Adrenal gland (tissue), 12 donors: Measurements from ENCODE around the gene SRC. TPM values are rescaled to one million over a fixed set of nuclear protein-coding genes. Genes with fewer than 3 reads are reported as not detected.
A peak's percentile ranks its signal among the peaks of the same experiment; 100 is the strongest.

ENCODE experiments used
- DNase-seq, 7 donors: peaks; one replicate each; pipeline ENCODE4 v3.0.0-alpha.2; 2019 to 2020
- H3K27ac ChIP-seq, 5 donors: fragments of 200-600 bp; sonication (generic) in 4 of 5; 1 replicate in 3 of 5; 2 replicates in 2 of 5; pipeline versions ENCODE4 v1.5.1 to v1.8.0; 2016 to 2020; ENCODE audit warnings: mild to moderate bottlenecking in 1 of 5
- H3K27me3 ChIP-seq: fragments of 200-600 bp; 2 replicates; pipeline ENCODE4 v1.8.0; 2021
- H3K36me3 ChIP-seq, 2 donors: fragments of 200-600 bp; replicated peaks in 1 of 2; 1 replicate in 1 of 2; 2 replicates in 1 of 2; pipeline versions ENCODE4 v1.5.1 to v1.8.0; 2018 to 2022
- H3K4me1 ChIP-seq, 2 donors: fragments of 200-600 bp; replicated peaks in 1 of 2; 1 replicate in 1 of 2; 2 replicates in 1 of 2; pipeline versions ENCODE4 v1.5.1 to v1.8.0; 2018 to 2021
- H3K4me3 ChIP-seq, 4 donors: fragments of 200-600 bp; sonication (generic) in 3 of 4; one replicate each; pipeline ENCODE4 v1.5.1; 2016 to 2018
- H3K9me3 ChIP-seq, 3 donors: fragments of 200-600 bp; sonication (generic) in 1 of 3; replicated peaks in 1 of 3; 1 replicate in 2 of 3; 2 replicates in 1 of 3; pipeline versions ENCODE4 v1.5.1 to v1.8.0; 2016 to 2021
- CTCF ChIP-seq, 6 experiments: fragments of 450-650 bp in 4 of 6; fragments of 200-600 bp in 2 of 6; sonication (generic) in 1 of 6; IDR thresholded peaks; 1 replicate in 5 of 6; 2 replicates in 1 of 6; pipeline versions ENCODE4 v1.5.1 to v1.8.0; 2016 to 2021; ENCODE audit warnings: antibody characterized with exemption in 6 of 6, mild to moderate bottlenecking in 2 of 6, moderate library complexity in 1 of 6
- POLR2A ChIP-seq, 2 donors: fragments of 450-650 bp; IDR thresholded peaks; one replicate each; pipeline ENCODE4 v1.6.1; 2017; ENCODE audit warnings: antibody characterized with exemption in 2 of 2, mild to moderate bottlenecking in 2 of 2, moderate library complexity in 1 of 2
- WGBS, 4 donors: extraction: QIAGEN DNeasy Blood & Tissue Kit in 2 of 4; methylation state at CpG; one replicate each; pipeline versions ENCODE4 v1.1.5 to v1.1.7; 2013 to 2017; 5-methylcytosine and 5-hydroxymethylcytosine counted together
- intact Hi-C, 2 donors: fragments of 100-400 bp; cut with DNase I; formaldehyde crosslinking; loops; one replicate each; pipeline versions ENCODE4 v1.14.1 to v1.15.0; 2022 to 2023
- polyA plus RNA-seq, 3 donors: library from polyadenylated mRNA; stranded (reverse); fragments of 200-250 nt in 2 of 3; fragments of 350-450 nt in 1 of 3; fragmentation: Illumina TruSeq in 1 of 3; extraction: RNeasy Lipid Tissue Mini Kit (QIAGEN cat#74804) in 1 of 3; gene quantifications; one replicate each; pipeline ENCODE4 v1.2.3, GENCODE V29; 2013 to 2014
- total RNA-seq, 9 donors: library from RNA; depleted of rRNA in 4 of 9; stranded (reverse); fragments of >200 nt in 4 of 9; fragments of 120-200 nt in 1 of 9; fragmentation: NEBNext Ultra II Directional in 1 of 9; extraction: Animal tissue kit (Norgen Biotek cat#: 25700) in 1 of 9; gene quantifications; one replicate each; pipeline versions ENCODE4 v1.1.0 to v1.2.4, GENCODE V29; 2013 to 2023
- donor health status: healthy with polysubstance abuse.
- donor health status: Bipolar disorder and iron deficiency.
- donor health status: DM: yes; HTN: yes; CAD: no.
- donor health status: DM: no; HTN: no; CAD: no.
- donor health status: DM: no; HTN: no; CAD: no.
- donor health status: DM: yes; HTN: yes; CAD: no.

SRC gene
- total and polyA plus RNA-seq, 12 donors: 10.6 to 83.0 (median 52.7) TPM

GRCh38 chr20:37405351-37405897 is 59.5 kb downstream of the SRC start:
- 69 to 77% (median 75%) methylated on average over 11 of the region's 11 CpGs for WGBS, 4 donors
- Histone ChIP-seq H3K27me3 (no peaks in the 10 kb centered on the region), H3K36me3 (peaks cover 0 to 41% of the 10 kb centered on the region in 2 donors), H3K4me3 (no peak overlapping the region), H3K27ac (no peak overlapping the region), H3K9me3 (no peaks in the 10 kb centered on the region), H3K4me1 (peaks cover 7 to 13% of the 10 kb centered on the region in 2 donors)
- DNase-seq: no peak
- TF ChIP-seq CTCF (IDR thresholded peaks at IDR 0.05) (no peak), POLR2A (IDR thresholded peaks at IDR 0.05) (no peak)
- intact Hi-C loops: loop anchor here in 1 of 2 donors (10.0 kb wide), 1 partner anchor 119 kb away; the partner anchor contains the start of genes BLCAP and NNAT

- peak in 2 of 7 donors; percentile 41 to 49 for DNase-seq
- no peak overlapping the region for H3K27ac ChIP-seq
- peaks cover 7 to 13% of the 10 kb centered on the region in 2 donors for H3K4me1 ChIP-seq
- TF ChIP-seq CTCF (IDR thresholded peaks at IDR 0.05) (peak in 1 of 6 experiments; percentile 12), POLR2A (IDR thresholded peaks at IDR 0.05) (no peak)
- intact Hi-C loops: loop anchor here in 1 of 2 donors (10.0 kb wide), 1 partner anchor 118 kb away; the partner anchor contains the start of genes BLCAP and NNAT
- H3K27me3 ChIP-seq: no peaks in the 10 kb centered on the region
- H3K9me3 ChIP-seq: no peaks in the 10 kb centered on the region
- H3K36me3 ChIP-seq: peaks cover 0 to 32% of the 10 kb centered on the region in 2 donors
- 12 to 19% (median 16%) methylated on average over 28 to 49 of the region's 49 CpGs for WGBS, 4 donors
- H3K4me3 ChIP-seq: peak overlapping the region in 1 of 4 donors; percentile 54
These were observed 60.4 kb downstream of the SRC start for GRCh38 chr20:37406010-37406998.

GRCh38 chr20:37407019-37407566 is 61.2 kb downstream of the SRC start:
- no peak for DNase-seq
- H3K9me3 ChIP-seq: no peaks in the 10 kb centered on the region
- H3K36me3 ChIP-seq: peaks cover 0 to 24% of the 10 kb centered on the region in 2 donors
- H3K4me1 ChIP-seq: peaks cover 7 to 16% of the 10 kb centered on the region in 2 donors
- no peak overlapping the region for H3K27ac ChIP-seq
- no peaks in the 10 kb centered on the region for H3K27me3 ChIP-seq
- H3K4me3 ChIP-seq: peak overlapping the region in 1 of 4 donors; percentile 54
- intact Hi-C loops: loop anchor here in 1 of 2 donors (10.0 kb wide), 1 partner anchor 118 kb away; the partner anchor contains the start of genes BLCAP and NNAT
- 38 to 50% (median 44%) methylated on average over 7 of the region's 7 CpGs for WGBS, 4 donors
- TF ChIP-seq CTCF (IDR thresholded peaks at IDR 0.05): no peak
- no peak for TF ChIP-seq POLR2A (IDR thresholded peaks at IDR 0.05)
